IMR-90 (cell line): ENCODE measurements around the gene HTN3. TPM values are rescaled to one million over a fixed set of nuclear protein-coding genes. Genes with fewer than 3 reads are reported as not detected.
"Not testable (repeated sequence)": the region's sequence is repeated elsewhere in the genome, so short reads cannot be mapped to it uniquely, and the experiment has no call there.

Experiments used
- ATAC-seq: fragments of 200-7000 bp; cut with Tn5 transposase; 2 replicates; pipeline ENCODE4 v1.9.1; 2020; ENCODE audit warnings: low read depth, mild to moderate bottlenecking, moderate library complexity
- BruUV-seq: library from RNA; stranded (reverse); fragments of 400-500 nt; replicated peaks from 2 replicates; lab custom pipeline; 2021; lab: Mats Ljungman, UMichigan
- CTCF ChIA-PET: fragments of 300-600 bp; formaldehyde crosslinking; extraction: SDS; loops from one replicate; lab custom pipeline; 2021; ENCODE audit warnings: antibody characterized with exemption; lab: Yijun Ruan, JAX
- POLR2A ChIA-PET: fragments of 300-600 bp; sonication (Branson Sonifier 250); formaldehyde crosslinking; loops from one replicate; lab custom pipeline; 2022; ENCODE audit warnings: antibody characterized with exemption; ENCODE audit not compliant: unreplicated experiment; lab: Charles Lee
- DNase-seq: peaks from one replicate; pipeline ENCODE4 v3.0.0; 2013
- H2AFZ ChIP-seq: replicated peaks from 2 replicates; pipeline ENCODE3; 2013; ENCODE audit warnings: low read length, mild to moderate bottlenecking; ENCODE audit not compliant: poor library complexity
- H2AK5ac ChIP-seq: 2 replicates; pipeline ENCODE4 v1.6.1; 2013; ENCODE audit warnings: low read depth, low read length, inconsistent platforms
- H2AK9ac ChIP-seq: replicated peaks from 2 replicates; pipeline ENCODE3; 2013; ENCODE audit warnings: mild to moderate bottlenecking, low read depth, low read length, moderate library complexity; ENCODE audit not compliant: poor library complexity
- H2BK120ac ChIP-seq: 2 replicates; pipeline ENCODE4 v1.6.1; 2013; ENCODE audit warnings: low read depth, low read length, inconsistent platforms
- H2BK15ac ChIP-seq: 3 replicates; pipeline ENCODE4 v1.6.1; 2013; ENCODE audit warnings: low read depth, low read length, inconsistent platforms
- H2BK20ac ChIP-seq: 2 replicates; pipeline ENCODE4 v1.6.1; 2013; ENCODE audit warnings: low read depth, mild to moderate bottlenecking, inconsistent platforms, low read length, moderate library complexity
- H2BK5ac ChIP-seq: 2 replicates; pipeline ENCODE4 v1.6.1; 2013; ENCODE audit warnings: mild to moderate bottlenecking, low read depth, low read length, inconsistent platforms; ENCODE audit not compliant: poor library complexity, severe bottlenecking
- H3K14ac ChIP-seq: replicated peaks from 2 replicates; pipeline ENCODE4 v1.6.1; 2013; ENCODE audit warnings: low read depth, low read length, inconsistent platforms
- H3K18ac ChIP-seq: 2 replicates; pipeline ENCODE4 v1.6.1; 2013; ENCODE audit warnings: low read depth, low read length, control low read depth
- H3K23ac ChIP-seq: 2 replicates; pipeline ENCODE4 v1.6.1; 2013; ENCODE audit warnings: low read depth, low read length, inconsistent platforms
- H3K27ac ChIP-seq: 2 replicates; pipeline ENCODE4 v1.5.1; 2013; ENCODE audit warnings: mild to moderate bottlenecking, control low read depth, low read length; ENCODE audit not compliant: insufficient read depth
- H3K27me3 ChIP-seq: 2 replicates; pipeline ENCODE4 v1.6.1; 2013; ENCODE audit warnings: low read length; ENCODE audit not compliant: control insufficient read depth, insufficient read depth
- H3K36me3 ChIP-seq: 2 replicates; pipeline ENCODE4 v1.6.1; 2013; ENCODE audit warnings: low read length, mixed read lengths; ENCODE audit not compliant: control insufficient read depth, insufficient read depth
- H3K4ac ChIP-seq: 2 replicates; pipeline ENCODE4 v1.6.1; 2013; ENCODE audit warnings: low read depth, low read length, inconsistent platforms
- H3K4me1 ChIP-seq: 2 replicates; pipeline ENCODE4 v1.6.1; 2013; ENCODE audit warnings: low read length, mixed read lengths; ENCODE audit not compliant: control insufficient read depth, insufficient read depth
- H3K4me2 ChIP-seq: 2 replicates; pipeline ENCODE4 v1.6.1; 2013; ENCODE audit warnings: low read depth, mild to moderate bottlenecking, control low read depth, low read length, moderate library complexity
- H3K4me3 ChIP-seq: 2 replicates; pipeline ENCODE4 v1.5.1; 2013; ENCODE audit warnings: low read depth, mild to moderate bottlenecking, control low read depth, low read length, moderate library complexity; ENCODE audit not compliant: insufficient read depth
- H3K56ac ChIP-seq: 2 replicates; pipeline ENCODE4 v1.6.1; 2013; ENCODE audit warnings: low read length, inconsistent platforms; ENCODE audit not compliant: insufficient read depth; ENCODE audit errors: extremely low read depth
- H3K79me1 ChIP-seq, 2 experiments: 2 replicates each; pipeline ENCODE4 v1.6.1; 2013; ENCODE audit warnings: low read length in 2 of 2, inconsistent platforms in 1 of 2, low read depth in 1 of 2
- H3K9ac ChIP-seq: 2 replicates; pipeline ENCODE4 v1.6.1; 2013; ENCODE audit warnings: low read depth, low read length, control low read depth
- H3K9me1 ChIP-seq: 2 replicates; pipeline ENCODE4 v1.6.1; 2013; ENCODE audit warnings: low read length, inconsistent platforms; ENCODE audit not compliant: insufficient read depth
- H3K9me3 ChIP-seq: 2 replicates; pipeline ENCODE4 v1.6.1; 2013; ENCODE audit warnings: low read length; ENCODE audit not compliant: control insufficient read depth, insufficient read depth
- H4K20me1 ChIP-seq: 2 replicates; pipeline ENCODE4 v1.6.1; 2013; ENCODE audit warnings: low read length, inconsistent platforms; ENCODE audit not compliant: insufficient read depth
- H4K5ac ChIP-seq: 2 replicates; pipeline ENCODE4 v1.6.1; 2013; ENCODE audit warnings: mild to moderate bottlenecking, low read depth, low read length, control low read depth
- H4K8ac ChIP-seq, 2 experiments: 2 replicates each; pipeline ENCODE4 v1.6.1; 2013; ENCODE audit warnings: low read depth in 2 of 2, low read length in 2 of 2, control low read depth in 1 of 2, inconsistent platforms in 1 of 2
- H4K91ac ChIP-seq: 2 replicates; pipeline ENCODE4 v1.6.1; 2013; ENCODE audit warnings: low read depth, low read length, inconsistent platforms; ENCODE audit not compliant: insufficient read depth
- RFX5 ChIP-seq: IDR thresholded peaks from 2 replicates; pipeline ENCODE4 v1.8.0; 2012; ENCODE audit warnings: low read depth, mild to moderate bottlenecking, low read length, moderate library complexity
- WGBS, 2 experiments: methylation state at CpG; one replicate each; pipeline versions ENCODE4 v1.1.5 to v1.1.7; 2013; ENCODE audit warnings: missing lambda C conversion rate in 2 of 2; ENCODE audit not compliant: insufficient read length in 1 of 2; ENCODE audit errors: extremely low coverage in 2 of 2; 5-methylcytosine and 5-hydroxymethylcytosine counted together
- dilution Hi-C: fragments of 300-500 bp; cut with HindIII; formaldehyde crosslinking; loops from one replicate; pipeline ENCODE4 v1.14.3; 2018; ENCODE audit warnings: low sequenced_read_pairs; ENCODE audit not compliant: unreplicated experiment
- in situ Hi-C: fragments of 300-500 bp; cut with MboI; formaldehyde crosslinking; loops from 3 replicates; pipeline ENCODE4 v1.14.3; 2019; ENCODE audit warnings: low sequenced_read_pairs, inconsistent platforms, mixed read lengths
- intact Hi-C: fragments of 100-400 bp; cut with micrococcal nuclease; formaldehyde crosslinking; loops from 2 replicates; pipeline ENCODE4 v1.10.0; 2022
- polyA plus RNA-seq, 3 experiments: library from polyadenylated mRNA; depleted of rRNA; stranded (reverse); fragments of >200 nt; gene quantifications; 2 replicates each; pipeline ENCODE4 v1.2.3, GENCODE V29; 2012; ENCODE audit warnings: low replicate concordance in 1 of 3
- total RNA-seq: library from RNA; depleted of rRNA; stranded (reverse); fragments of >200 nt; gene quantifications from 2 replicates; pipeline ENCODE4 v1.2.3, GENCODE V29; 2012

HTN3 gene
- total and polyA plus RNA-seq, 2 of the 4 experiments (the other 2 are of a cell fraction), result not detected

DNA sequence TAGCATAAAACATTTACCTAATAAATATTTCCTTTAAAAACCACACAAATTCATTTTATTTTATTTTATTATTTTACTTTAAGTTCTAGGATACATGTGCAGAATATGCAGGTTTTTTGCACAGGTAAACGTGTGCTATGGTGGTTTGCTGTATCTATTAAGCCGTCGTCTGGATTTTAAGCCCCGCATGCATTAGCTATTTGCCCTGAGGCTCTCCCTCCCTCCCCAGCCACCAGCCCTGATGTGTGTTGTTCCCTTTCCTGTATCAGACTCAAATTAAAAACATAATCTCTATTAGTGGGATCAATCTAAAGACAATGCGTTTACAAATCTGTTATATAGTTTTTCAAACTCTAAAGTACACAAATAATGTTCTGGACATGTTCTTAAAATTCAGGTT, 1.2 kb upstream of the HTN3 start:
- no peak overlapping the region for H3K27ac ChIP-seq
- no peak overlapping the region for H3K56ac ChIP-seq
- H2AK9ac ChIP-seq, result no peak overlapping the region
- no peak overlapping the region for H3K4ac ChIP-seq
- no peak overlapping the region for H3K4me3 ChIP-seq
- no peaks in the 10 kb centered on the region for H3K4me1 ChIP-seq
- no peak overlapping the region for H2BK5ac ChIP-seq
- no peak overlapping the region for H2BK120ac ChIP-seq
- H3K4me2 ChIP-seq, result no peak overlapping the region
- intact Hi-C loops, result no loop called here
- no peaks in the 10 kb centered on the region for H3K27me3 ChIP-seq
- no peaks in the 10 kb centered on the region for H3K79me1 ChIP-seq
- H4K8ac ChIP-seq, result no peak overlapping the region
- in situ Hi-C loops, result no loop called here
- no peak overlapping the region for H3K23ac ChIP-seq
- H2AFZ ChIP-seq, result no peak overlapping the region
- CTCF ChIA-PET, result no interaction called here
- no peak overlapping the region for H4K5ac ChIP-seq
- TF ChIP-seq RFX5, result no peak
- dilution Hi-C loops, result no loop called here
- H4K91ac ChIP-seq, result no peak overlapping the region
- H3K9ac ChIP-seq, result no peak overlapping the region
- no peaks in the 10 kb centered on the region for H4K20me1 ChIP-seq
- no peaks in the 10 kb centered on the region for H3K9me1 ChIP-seq
- no peak overlapping the region for H2AK5ac ChIP-seq
- no peak overlapping the region for H2BK20ac ChIP-seq
- no peak overlapping the region for H2BK15ac ChIP-seq
- H3K36me3 ChIP-seq, result no peaks in the 10 kb centered on the region
- ATAC-seq, result no peak
- BruUV-seq, result no TSS peak
- POLR2A ChIA-PET, result no interaction called here
- H3K14ac ChIP-seq, result no peak overlapping the region
- no peak overlapping the region for H3K18ac ChIP-seq
- DNase-seq, result no peak
- no peaks in the 10 kb centered on the region for H3K9me3 ChIP-seq
- WGBS, 2 experiments, result no CpG with 5 or more reads among the region's 5 CpGs

DNA sequence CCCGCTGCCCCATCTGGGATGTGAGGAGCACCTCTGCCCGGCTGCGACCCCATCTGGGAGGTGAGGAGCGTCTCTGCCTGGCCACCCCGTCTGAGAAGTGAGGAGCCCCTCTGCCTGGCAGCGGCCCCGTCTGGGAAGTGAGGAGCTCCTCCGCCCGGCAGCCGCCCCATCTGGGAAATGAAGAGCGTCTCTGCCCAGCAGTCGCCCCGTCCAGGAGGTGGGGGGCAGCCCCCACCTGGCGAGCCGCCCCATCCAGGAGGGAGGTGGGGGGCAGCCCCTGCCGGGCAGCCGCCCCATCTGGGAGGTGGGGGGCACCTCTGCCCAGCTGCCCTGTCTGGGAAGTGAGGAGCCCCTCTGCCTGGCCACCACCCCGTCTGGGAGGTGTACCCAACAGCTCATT, 9.3 kb downstream of the HTN3 start:
- dilution Hi-C loops, H3K36me3 ChIP-seq, H4K91ac ChIP-seq, H4K5ac ChIP-seq, BruUV-seq, H3K27ac ChIP-seq, H3K4me2 ChIP-seq, H2AK9ac ChIP-seq, H4K8ac ChIP-seq, H2AK5ac ChIP-seq, H3K9me1 ChIP-seq, H3K9ac ChIP-seq, H3K14ac ChIP-seq, H3K4me1 ChIP-seq, H2BK5ac ChIP-seq, ATAC-seq, H2AFZ ChIP-seq, H4K20me1 ChIP-seq, H3K18ac ChIP-seq, DNase-seq, H3K9me3 ChIP-seq, H2BK20ac ChIP-seq, H3K23ac ChIP-seq, H3K4me3 ChIP-seq, POLR2A ChIA-PET, H2BK120ac ChIP-seq, H3K56ac ChIP-seq, intact Hi-C loops, CTCF ChIA-PET, H3K4ac ChIP-seq, H3K79me1 ChIP-seq, H2BK15ac ChIP-seq, in situ Hi-C loops, H3K27me3 ChIP-seq: not testable (repeated sequence)
- WGBS, 2 experiments, result 80% methylated on average over 3 of the region's 18 CpGs; no CpG with 5 or more reads in 1 of the 2 experiments
